OCI-LY1 (cell line): ENCODE data around the gene LRRC32.

Experiments used
- EZH2 ChIP-seq: fragments of 200-600 bp; sonication (generic), shearing (Covaris generic); IDR thresholded peaks from 2 replicates; pipeline ENCODE4 v1.8.0; 2017; ENCODE audit warnings: borderline replicate concordance, mixed run types, mild to moderate bottlenecking, antibody characterized with exemption, low read length, moderate library complexity, mixed read lengths
- TF ChIP-seq, protein P1 (sequence below): fragments of 200-600 bp; sonication (generic), shearing (Covaris generic); IDR thresholded peaks from 2 replicates; pipeline ENCODE4 v1.5.1; 2017; ENCODE audit warnings: mild to moderate bottlenecking, antibody characterized with exemption, low read length, moderate library complexity, mixed read lengths

DNA sequence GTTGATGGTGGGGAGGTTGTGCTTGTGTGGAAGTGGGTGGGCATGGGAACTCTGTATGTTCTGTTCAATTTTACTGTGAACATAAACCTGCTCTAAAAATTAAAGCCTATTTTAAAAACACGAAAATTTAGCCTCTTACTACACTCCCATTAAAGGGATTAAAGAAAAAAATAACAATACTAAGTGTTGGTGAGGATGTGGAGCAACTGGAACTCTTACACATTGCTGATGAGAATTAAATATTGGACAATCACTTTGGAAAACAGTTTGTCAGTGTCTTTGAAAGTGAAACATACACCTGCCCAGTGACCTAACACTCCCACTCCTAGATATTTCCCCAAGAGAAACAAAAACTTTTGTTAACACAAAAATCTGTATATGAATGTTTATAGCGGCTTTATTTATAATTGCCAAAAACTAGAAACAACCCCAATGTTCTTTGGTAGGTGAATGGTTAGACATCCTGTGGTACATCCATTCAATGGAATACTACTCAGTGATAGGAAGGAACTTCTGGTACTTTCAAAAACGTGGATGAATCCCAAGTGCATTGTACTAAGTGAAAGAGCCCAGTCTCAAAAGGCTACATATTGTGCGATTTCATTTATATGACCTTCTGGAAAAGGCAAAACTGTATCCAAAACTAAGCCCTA, 23.5 kb downstream of the LRRC32 start:
- TF ChIP-seq, protein P1, sequence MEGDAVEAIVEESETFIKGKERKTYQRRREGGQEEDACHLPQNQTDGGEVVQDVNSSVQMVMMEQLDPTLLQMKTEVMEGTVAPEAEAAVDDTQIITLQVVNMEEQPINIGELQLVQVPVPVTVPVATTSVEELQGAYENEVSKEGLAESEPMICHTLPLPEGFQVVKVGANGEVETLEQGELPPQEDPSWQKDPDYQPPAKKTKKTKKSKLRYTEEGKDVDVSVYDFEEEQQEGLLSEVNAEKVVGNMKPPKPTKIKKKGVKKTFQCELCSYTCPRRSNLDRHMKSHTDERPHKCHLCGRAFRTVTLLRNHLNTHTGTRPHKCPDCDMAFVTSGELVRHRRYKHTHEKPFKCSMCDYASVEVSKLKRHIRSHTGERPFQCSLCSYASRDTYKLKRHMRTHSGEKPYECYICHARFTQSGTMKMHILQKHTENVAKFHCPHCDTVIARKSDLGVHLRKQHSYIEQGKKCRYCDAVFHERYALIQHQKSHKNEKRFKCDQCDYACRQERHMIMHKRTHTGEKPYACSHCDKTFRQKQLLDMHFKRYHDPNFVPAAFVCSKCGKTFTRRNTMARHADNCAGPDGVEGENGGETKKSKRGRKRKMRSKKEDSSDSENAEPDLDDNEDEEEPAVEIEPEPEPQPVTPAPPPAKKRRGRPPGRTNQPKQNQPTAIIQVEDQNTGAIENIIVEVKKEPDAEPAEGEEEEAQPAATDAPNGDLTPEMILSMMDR = no peak
- TF ChIP-seq EZH2 = no peak
